OCI-LY7 (cell line): ENCODE results near the gene NAV1.

Source experiments
- CTCF ChIP-seq: fragments of 200-600 bp; sonication (generic); conservative IDR thresholded peaks from 2 replicates; pipeline ENCODE4 v1.5.1; 2014; ENCODE audit warnings: mild to moderate bottlenecking, antibody characterized with exemption, low read length, moderate library complexity, mixed read lengths
- EZH2phosphoT487 ChIP-seq: fragments of 200-600 bp; sonication (generic); IDR thresholded peaks from 2 replicates; pipeline ENCODE4 v1.6.1; 2018; ENCODE audit warnings: low read depth, borderline replicate concordance, mild to moderate bottlenecking, mixed run types, antibody characterized with exemption, low read length, moderate library complexity, mixed read lengths

- no peak for TF ChIP-seq CTCF
- no peak for TF ChIP-seq EZH2phosphoT487
These were observed 35.0 kb downstream of the NAV1 start for GRCh38 chr1:201573923-201574322.
